Esophagus muscularis mucosa (tissue), 4 donors: ENCODE data around the gene SERPINB5.

Experiments used
- EP300 ChIP-seq: sonication (generic); formaldehyde crosslinking; IDR thresholded peaks from one replicate; pipeline ENCODE4 v1.6.1; 2017; ENCODE audit warnings: antibody characterized with exemption
- POLR2AphosphoS5 ChIP-seq, 2 donors: sonication (generic); formaldehyde crosslinking; IDR thresholded peaks; one replicate each; pipeline ENCODE4 v1.6.1; 2017; ENCODE audit warnings: antibody characterized with exemption in 2 of 2
- TF ChIP-seq, protein P1 (sequence below), 3 experiments: fragments of 200-600 bp in 2 of 3; fragments of 450-650 bp in 1 of 3; sonication (generic) in 2 of 3; IDR thresholded peaks; one replicate each; pipeline ENCODE4 v1.5.1; 2017 to 2019; ENCODE audit warnings: antibody characterized with exemption in 3 of 3, mild to moderate bottlenecking in 2 of 3, moderate library complexity in 1 of 3

DNA sequence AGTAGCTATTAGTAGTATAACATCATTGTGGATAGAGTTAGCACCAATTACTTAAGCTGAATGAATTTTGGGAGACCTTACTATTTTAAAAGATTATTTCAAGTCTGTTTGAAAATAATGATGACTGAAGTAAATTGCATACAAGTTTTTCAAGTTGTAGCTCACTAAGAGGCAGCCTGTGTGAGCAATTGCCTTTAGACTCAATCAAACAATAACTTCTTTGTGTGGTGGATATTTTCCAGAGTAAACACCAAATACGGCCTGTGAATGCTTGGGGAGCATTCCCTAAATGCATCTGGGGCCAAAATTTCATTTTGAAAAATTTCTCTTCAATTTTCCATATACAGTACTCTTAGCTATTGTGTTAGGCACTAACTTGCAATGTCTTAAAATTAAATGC lies 73.3 kb downstream of the SERPINB5 start:
- TF ChIP-seq, protein P1, sequence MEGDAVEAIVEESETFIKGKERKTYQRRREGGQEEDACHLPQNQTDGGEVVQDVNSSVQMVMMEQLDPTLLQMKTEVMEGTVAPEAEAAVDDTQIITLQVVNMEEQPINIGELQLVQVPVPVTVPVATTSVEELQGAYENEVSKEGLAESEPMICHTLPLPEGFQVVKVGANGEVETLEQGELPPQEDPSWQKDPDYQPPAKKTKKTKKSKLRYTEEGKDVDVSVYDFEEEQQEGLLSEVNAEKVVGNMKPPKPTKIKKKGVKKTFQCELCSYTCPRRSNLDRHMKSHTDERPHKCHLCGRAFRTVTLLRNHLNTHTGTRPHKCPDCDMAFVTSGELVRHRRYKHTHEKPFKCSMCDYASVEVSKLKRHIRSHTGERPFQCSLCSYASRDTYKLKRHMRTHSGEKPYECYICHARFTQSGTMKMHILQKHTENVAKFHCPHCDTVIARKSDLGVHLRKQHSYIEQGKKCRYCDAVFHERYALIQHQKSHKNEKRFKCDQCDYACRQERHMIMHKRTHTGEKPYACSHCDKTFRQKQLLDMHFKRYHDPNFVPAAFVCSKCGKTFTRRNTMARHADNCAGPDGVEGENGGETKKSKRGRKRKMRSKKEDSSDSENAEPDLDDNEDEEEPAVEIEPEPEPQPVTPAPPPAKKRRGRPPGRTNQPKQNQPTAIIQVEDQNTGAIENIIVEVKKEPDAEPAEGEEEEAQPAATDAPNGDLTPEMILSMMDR (IDR thresholded peaks at IDR 0.05): no peak
- TF ChIP-seq POLR2AphosphoS5 (IDR thresholded peaks at IDR 0.05) (no peak), EP300 (no peak)
